ENCODE results near the gene GPC4.
"Not testable (repeated sequence)": the region's sequence is repeated elsewhere in the genome, so short reads cannot be mapped to it uniquely, and the experiment has no call there.

Gene GPC4

GRCh38 chrX:133290076-133290475 lies 125.2 kb downstream of the GPC4 start:
- Histone ChIP-seq H3K9me3 (ENCODE audit: control insufficient read depth in 1 of 2, low read length in 2 of 2) (no peaks in the 10 kb centered on the region), H3K4me1 (ENCODE audit: control insufficient read depth in 1 of 2, insufficient read depth in 2 of 2, low read length in 2 of 2) (no peaks in the 10 kb centered on the region)

DNA sequence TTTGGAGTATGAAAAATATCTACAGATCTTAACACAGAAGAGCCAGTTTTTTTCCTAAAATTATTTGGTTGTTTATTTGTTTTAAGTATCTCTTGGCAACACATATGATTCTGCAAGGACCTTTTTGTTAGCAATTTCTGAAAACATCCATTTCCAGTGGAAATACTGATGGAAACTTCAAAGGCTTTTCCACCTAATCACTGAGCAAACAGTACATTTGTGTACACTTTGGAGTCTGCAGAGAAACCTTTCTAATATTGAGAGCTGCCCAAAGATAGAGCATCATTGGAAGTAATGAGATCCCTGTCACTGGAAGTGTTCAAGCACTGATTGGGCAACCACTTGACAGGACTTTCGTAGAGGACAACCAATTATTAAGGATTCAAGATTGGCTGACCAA lies 127.4 kb downstream of the GPC4 start:
- H3K9me3 ChIP-seq (ENCODE audit: control insufficient read depth in 1 of 2, low read length in 2 of 2) = no peaks in the 10 kb centered on the region
- no peak overlapping the region for H3K27ac ChIP-seq (ENCODE audit: low read depth, low read length)
- H3K4me1 ChIP-seq (ENCODE audit: control insufficient read depth in 1 of 2, insufficient read depth in 2 of 2, low read length in 2 of 2) = no peaks in the 10 kb centered on the region
- no peak overlapping the region for H3K9ac ChIP-seq (ENCODE audit: low read depth in 1 of 2, low read length in 2 of 2)
- H3K27me3 ChIP-seq (ENCODE audit: control insufficient read depth in 1 of 2, insufficient read depth in 2 of 2, low read length in 2 of 2) = no peaks in the 10 kb centered on the region
- H3K4me3 ChIP-seq (ENCODE audit: low read depth in 1 of 2, low read length in 2 of 2) = no peak overlapping the region
- H3K36me3 ChIP-seq (ENCODE audit: control insufficient read depth in 1 of 2, insufficient read depth in 2 of 2, low read length in 2 of 2) = no peaks in the 10 kb centered on the region

More at GRCh38 chrX:133290076-133290475, 125.2 kb downstream of the GPC4 start:
- Histone ChIP-seq H3K9ac (ENCODE audit: low read depth in 1 of 2, low read length in 2 of 2) (no peak overlapping the region), H3K36me3 (ENCODE audit: control insufficient read depth in 1 of 2, insufficient read depth in 2 of 2, low read length in 2 of 2) (no peaks in the 10 kb centered on the region), H3K27ac (ENCODE audit: low read depth, low read length) (no peak overlapping the region), H3K4me3 (ENCODE audit: low read depth in 1 of 2, low read length in 2 of 2) (no peak overlapping the region), H3K27me3 (ENCODE audit: control insufficient read depth in 1 of 2, insufficient read depth in 2 of 2, low read length in 2 of 2) (no peaks in the 10 kb centered on the region)

GRCh38 chrX:133285341-133285740 lies 129.9 kb downstream of the GPC4 start:
- H3K9me3 ChIP-seq (ENCODE audit: control insufficient read depth in 1 of 2, low read length in 2 of 2) = no peaks in the 10 kb centered on the region
- H3K4me3 ChIP-seq (ENCODE audit: low read depth in 1 of 2, low read length in 2 of 2) = no peak overlapping the region
- H3K4me1 ChIP-seq (ENCODE audit: control insufficient read depth in 1 of 2, insufficient read depth in 2 of 2, low read length in 2 of 2) = no peaks in the 10 kb centered on the region
- H3K9ac ChIP-seq (ENCODE audit: low read depth in 1 of 2, low read length in 2 of 2) = no peak overlapping the region
- no peaks in the 10 kb centered on the region for H3K27me3 ChIP-seq (ENCODE audit: control insufficient read depth in 1 of 2, insufficient read depth in 2 of 2, low read length in 2 of 2)
- H3K36me3 ChIP-seq (ENCODE audit: control insufficient read depth in 1 of 2, insufficient read depth in 2 of 2, low read length in 2 of 2) = no peaks in the 10 kb centered on the region
- H3K27ac ChIP-seq (ENCODE audit: low read depth, low read length) = no peak overlapping the region

DNA sequence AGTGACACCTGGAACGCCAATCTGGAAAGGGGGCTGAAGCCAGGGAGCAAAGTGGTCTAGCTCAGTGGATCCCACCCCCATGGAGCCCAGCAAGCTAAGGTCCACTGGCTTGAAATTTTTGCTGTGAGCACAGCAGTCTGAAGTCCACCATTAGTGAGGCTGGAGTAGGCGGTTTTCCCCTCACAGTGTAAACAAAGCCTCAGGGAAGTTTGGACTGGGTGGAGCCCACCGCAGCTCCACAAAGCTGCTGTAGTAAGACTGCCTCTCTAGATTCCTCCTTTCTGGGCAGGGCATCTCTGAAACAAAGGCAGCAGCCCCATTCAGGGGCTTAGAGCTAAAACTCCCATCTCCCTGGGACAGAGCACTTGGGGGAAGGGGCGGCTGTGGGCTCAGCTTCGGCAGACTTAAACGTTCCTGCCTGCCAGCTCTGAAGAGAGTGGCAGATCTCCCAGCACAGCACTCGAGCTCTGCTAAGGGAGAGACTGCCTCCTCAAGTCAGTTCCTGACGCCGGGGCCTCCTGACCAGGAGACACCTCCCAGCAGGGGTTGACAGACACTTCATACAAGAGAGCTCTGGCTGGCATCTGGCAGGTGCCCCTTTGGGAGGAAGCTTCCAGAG lies 136.1 kb downstream of the GPC4 start:
- not testable (repeated sequence) for H3K27me3 ChIP-seq (ENCODE audit: control insufficient read depth in 1 of 2, insufficient read depth in 2 of 2, low read length in 2 of 2); H3K4me1 ChIP-seq (ENCODE audit: control insufficient read depth in 1 of 2, insufficient read depth in 2 of 2, low read length in 2 of 2); H3K9ac ChIP-seq (ENCODE audit: low read depth in 1 of 2, low read length in 2 of 2); H3K4me3 ChIP-seq (ENCODE audit: low read depth in 1 of 2, low read length in 2 of 2); H3K27ac ChIP-seq (ENCODE audit: low read depth, low read length); H3K9me3 ChIP-seq (ENCODE audit: control insufficient read depth in 1 of 2, low read length in 2 of 2); H3K36me3 ChIP-seq (ENCODE audit: control insufficient read depth in 1 of 2, insufficient read depth in 2 of 2, low read length in 2 of 2)

DNA sequence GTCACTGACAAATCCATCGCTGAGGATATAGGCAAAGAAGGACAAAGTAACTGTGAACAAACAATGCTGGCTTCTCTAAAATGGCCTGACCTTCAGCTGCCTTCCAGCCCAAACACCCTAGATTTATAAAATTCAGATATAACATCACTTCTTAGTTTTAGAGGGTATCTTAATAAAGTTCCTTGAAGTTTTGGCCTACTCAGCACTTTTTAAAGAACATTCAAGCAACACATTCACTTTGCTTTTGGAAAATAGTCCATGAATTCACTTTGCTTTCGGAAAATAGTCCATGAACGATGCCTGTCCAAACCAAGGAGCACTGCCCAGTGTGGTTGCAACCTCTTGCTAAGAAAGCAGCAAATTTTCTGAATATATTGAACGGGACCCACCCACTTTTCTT lies 142.1 kb downstream of the GPC4 start:
- Histone ChIP-seq H3K9ac (ENCODE audit: low read depth in 1 of 2, low read length in 2 of 2) (no peak overlapping the region), H3K27me3 (ENCODE audit: control insufficient read depth in 1 of 2, insufficient read depth in 2 of 2, low read length in 2 of 2) (no peaks in the 10 kb centered on the region), H3K36me3 (ENCODE audit: control insufficient read depth in 1 of 2, insufficient read depth in 2 of 2, low read length in 2 of 2) (no peaks in the 10 kb centered on the region), H3K4me3 (ENCODE audit: low read depth in 1 of 2, low read length in 2 of 2) (no peak overlapping the region), H3K9me3 (ENCODE audit: control insufficient read depth in 1 of 2, low read length in 2 of 2) (no peaks in the 10 kb centered on the region), H3K27ac (ENCODE audit: low read depth, low read length) (no peak overlapping the region), H3K4me1 (ENCODE audit: control insufficient read depth in 1 of 2, insufficient read depth in 2 of 2, low read length in 2 of 2) (no peaks in the 10 kb centered on the region)

DNA sequence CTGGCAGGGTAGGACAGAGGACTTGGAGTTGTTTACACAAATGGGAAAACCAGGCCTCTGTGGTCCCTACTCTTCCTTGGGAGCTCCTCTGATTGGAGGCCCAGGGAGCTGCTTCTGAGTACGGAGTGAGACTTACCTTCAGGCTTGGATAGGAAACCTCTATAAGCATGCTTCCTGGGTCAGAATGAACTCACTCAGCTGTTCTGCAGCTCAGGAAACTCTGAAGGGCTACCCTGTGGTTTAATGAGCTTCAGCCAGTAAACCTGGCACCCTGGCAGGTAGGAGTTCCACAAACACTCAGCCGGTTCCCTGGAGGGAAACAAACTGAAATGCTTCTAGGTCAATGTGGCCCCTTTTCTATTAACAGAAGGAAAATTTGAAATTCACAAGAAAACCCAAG lies 146.1 kb downstream of the GPC4 start:
- Histone ChIP-seq H3K27ac (ENCODE audit: low read depth, low read length) (no peak overlapping the region), H3K9ac (ENCODE audit: low read depth in 1 of 2, low read length in 2 of 2) (no peak overlapping the region), H3K4me3 (ENCODE audit: low read depth in 1 of 2, low read length in 2 of 2) (no peak overlapping the region), H3K4me1 (ENCODE audit: control insufficient read depth in 1 of 2, insufficient read depth in 2 of 2, low read length in 2 of 2) (no peaks in the 10 kb centered on the region), H3K36me3 (ENCODE audit: control insufficient read depth in 1 of 2, insufficient read depth in 2 of 2, low read length in 2 of 2) (no peaks in the 10 kb centered on the region), H3K27me3 (ENCODE audit: control insufficient read depth in 1 of 2, insufficient read depth in 2 of 2, low read length in 2 of 2) (no peaks in the 10 kb centered on the region), H3K9me3 (ENCODE audit: control insufficient read depth in 1 of 2, low read length in 2 of 2) (no peaks in the 10 kb centered on the region)

DNA sequence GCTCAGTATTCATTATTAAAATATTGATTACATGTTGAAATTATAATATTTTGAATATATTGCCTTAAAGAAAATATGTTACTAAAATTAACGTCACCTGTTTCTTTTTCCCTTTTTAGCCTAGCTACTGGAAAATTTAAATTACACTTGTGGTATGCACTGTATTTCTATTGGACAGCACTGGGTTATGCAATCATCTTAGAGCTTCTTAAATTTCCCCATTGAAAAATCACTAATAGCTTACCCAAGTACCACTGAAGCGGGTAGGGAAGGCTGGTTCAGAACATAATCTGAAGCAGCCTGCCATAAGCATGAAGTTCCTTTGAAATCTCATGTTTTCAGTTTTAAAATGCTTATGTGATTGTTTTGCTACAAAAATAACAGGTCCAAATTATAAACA lies 147.7 kb downstream of the GPC4 start:
- no peaks in the 10 kb centered on the region for H3K4me1 ChIP-seq (ENCODE audit: control insufficient read depth in 1 of 2, insufficient read depth in 2 of 2, low read length in 2 of 2)
- H3K27me3 ChIP-seq (ENCODE audit: control insufficient read depth in 1 of 2, insufficient read depth in 2 of 2, low read length in 2 of 2) = no peaks in the 10 kb centered on the region
- H3K9ac ChIP-seq (ENCODE audit: low read depth in 1 of 2, low read length in 2 of 2) = no peak overlapping the region
- no peaks in the 10 kb centered on the region for H3K9me3 ChIP-seq (ENCODE audit: control insufficient read depth in 1 of 2, low read length in 2 of 2)
- H3K36me3 ChIP-seq (ENCODE audit: control insufficient read depth in 1 of 2, insufficient read depth in 2 of 2, low read length in 2 of 2) = no peaks in the 10 kb centered on the region
- no peak overlapping the region for H3K27ac ChIP-seq (ENCODE audit: low read depth, low read length)
- no peak overlapping the region for H3K4me3 ChIP-seq (ENCODE audit: low read depth in 1 of 2, low read length in 2 of 2)

- no peaks in the 10 kb centered on the region for H3K9me3 ChIP-seq (ENCODE audit: control insufficient read depth in 1 of 2, low read length in 2 of 2)
- H3K27ac ChIP-seq (ENCODE audit: low read depth, low read length) = no peak overlapping the region
- H3K9ac ChIP-seq (ENCODE audit: low read depth in 1 of 2, low read length in 2 of 2) = no peak overlapping the region
- no peaks in the 10 kb centered on the region for H3K27me3 ChIP-seq (ENCODE audit: control insufficient read depth in 1 of 2, insufficient read depth in 2 of 2, low read length in 2 of 2)
- H3K4me1 ChIP-seq (ENCODE audit: control insufficient read depth in 1 of 2, insufficient read depth in 2 of 2, low read length in 2 of 2) = no peaks in the 10 kb centered on the region
- no peak overlapping the region for H3K4me3 ChIP-seq (ENCODE audit: low read depth in 1 of 2, low read length in 2 of 2)
- H3K36me3 ChIP-seq (ENCODE audit: control insufficient read depth in 1 of 2, insufficient read depth in 2 of 2, low read length in 2 of 2) = no peaks in the 10 kb centered on the region
Measured at GRCh38 chrX:133265331-133265730, 150.0 kb downstream of the GPC4 start.

DNA sequence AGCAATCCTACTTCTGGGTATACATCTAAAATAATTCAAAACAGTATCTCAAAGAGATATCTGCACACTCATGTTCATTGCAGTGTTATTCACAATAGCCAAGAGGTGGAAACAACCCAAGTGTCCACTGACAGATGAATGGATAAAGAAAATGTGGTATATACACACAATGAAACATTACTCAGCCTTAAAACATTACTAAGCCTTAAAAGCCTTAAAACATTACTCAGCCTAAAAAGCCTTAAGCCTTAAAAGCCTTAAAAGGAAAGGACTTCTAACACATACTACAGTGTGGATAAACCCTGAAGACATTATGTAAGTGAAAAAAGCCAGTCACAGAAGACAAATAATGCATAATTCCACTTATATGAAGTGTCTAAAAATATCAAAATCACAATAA lies 156.8 kb downstream of the GPC4 start:
- H3K36me3 ChIP-seq (ENCODE audit: control insufficient read depth in 1 of 2, insufficient read depth in 2 of 2, low read length in 2 of 2) = no peaks in the 10 kb centered on the region
- H3K9me3 ChIP-seq (ENCODE audit: control insufficient read depth in 1 of 2, low read length in 2 of 2) = no peaks in the 10 kb centered on the region
- H3K9ac ChIP-seq (ENCODE audit: low read depth in 1 of 2, low read length in 2 of 2) = no peak overlapping the region
- no peaks in the 10 kb centered on the region for H3K4me1 ChIP-seq (ENCODE audit: control insufficient read depth in 1 of 2, insufficient read depth in 2 of 2, low read length in 2 of 2)
- no peaks in the 10 kb centered on the region for H3K27me3 ChIP-seq (ENCODE audit: control insufficient read depth in 1 of 2, insufficient read depth in 2 of 2, low read length in 2 of 2)
- no peak overlapping the region for H3K27ac ChIP-seq (ENCODE audit: low read depth, low read length)
- H3K4me3 ChIP-seq (ENCODE audit: low read depth in 1 of 2, low read length in 2 of 2) = no peak overlapping the region

- H3K9me3 ChIP-seq (ENCODE audit: control insufficient read depth in 1 of 2, low read length in 2 of 2) = no peaks in the 10 kb centered on the region
- H3K36me3 ChIP-seq (ENCODE audit: control insufficient read depth in 1 of 2, insufficient read depth in 2 of 2, low read length in 2 of 2) = no peaks in the 10 kb centered on the region
- no peaks in the 10 kb centered on the region for H3K4me1 ChIP-seq (ENCODE audit: control insufficient read depth in 1 of 2, insufficient read depth in 2 of 2, low read length in 2 of 2)
- H3K4me3 ChIP-seq (ENCODE audit: low read depth in 1 of 2, low read length in 2 of 2) = no peak overlapping the region
- no peak overlapping the region for H3K27ac ChIP-seq (ENCODE audit: low read depth, low read length)
- no peak overlapping the region for H3K9ac ChIP-seq (ENCODE audit: low read depth in 1 of 2, low read length in 2 of 2)
- no peaks in the 10 kb centered on the region for H3K27me3 ChIP-seq (ENCODE audit: control insufficient read depth in 1 of 2, insufficient read depth in 2 of 2, low read length in 2 of 2)
Measured at GRCh38 chrX:133254666-133255065, 160.6 kb downstream of the GPC4 start.

GRCh38 chrX:133251204-133251603 lies 164.1 kb downstream of the GPC4 start:
- Histone ChIP-seq H3K27me3 (ENCODE audit: control insufficient read depth in 1 of 2, insufficient read depth in 2 of 2, low read length in 2 of 2) (no peaks in the 10 kb centered on the region), H3K36me3 (ENCODE audit: control insufficient read depth in 1 of 2, insufficient read depth in 2 of 2, low read length in 2 of 2) (no peaks in the 10 kb centered on the region), H3K9me3 (ENCODE audit: control insufficient read depth in 1 of 2, low read length in 2 of 2) (peaks cover 0 to 11% of the 10 kb centered on the region in 2 donors), H3K9ac (ENCODE audit: low read depth in 1 of 2, low read length in 2 of 2) (no peak overlapping the region), H3K27ac (ENCODE audit: low read depth, low read length) (no peak overlapping the region), H3K4me3 (ENCODE audit: low read depth in 1 of 2, low read length in 2 of 2) (no peak overlapping the region), H3K4me1 (ENCODE audit: control insufficient read depth in 1 of 2, insufficient read depth in 2 of 2, low read length in 2 of 2) (no peaks in the 10 kb centered on the region)
